SK-N-SH (cell line): Measurements from ENCODE around the gene SOAT2. TPM values are rescaled to one million over a fixed set of nuclear protein-coding genes. Genes with fewer than 3 reads are reported as not detected.

Experiments
- CTCF ChIA-PET: fragments of 300-600, 350-600 bp; formaldehyde crosslinking; extraction: SDS; loops from one replicate; lab custom pipeline; 2021; lab: Yijun Ruan, JAX
- POLR2A ChIA-PET: fragments of 350-600 bp; sonication (Branson Sonifier 250); formaldehyde crosslinking; extraction: SDS; loops from one replicate; lab custom pipeline; 2020; ENCODE audit warnings: antibody characterized with exemption, inconsistent platforms; lab: Yijun Ruan, JAX
- DNase-seq: peaks from one replicate; pipeline ENCODE4 v3.0.0; 2012
- H2AFZ ChIP-seq: fragments of 200-600 bp; sonication (generic); 2 replicates; pipeline ENCODE4 v1.8.1; 2016; ENCODE audit warnings: antibody characterized with exemption, mild to moderate bottlenecking, low read depth
- H3F3A ChIP-seq: fragments of 200-600 bp; sonication (generic); replicated peaks from 2 replicates; pipeline ENCODE3; 2016; ENCODE audit warnings: antibody characterized with exemption, mild to moderate bottlenecking; ENCODE audit not compliant: insufficient read depth
- H3K27ac ChIP-seq, 2 experiments: fragments of 200-500 bp in 1 of 2; fragments of 200-600 bp in 1 of 2; sonication (Bioruptor generic) in 1 of 2; sonication (generic), shearing (Covaris generic) in 1 of 2; 2 replicates each; pipeline versions ENCODE4 v1.5.1 to v1.6.1; 2014 to 2016; ENCODE audit warnings: low read depth in 2 of 2, inconsistent platforms in 1 of 2, low read length in 1 of 2, mild to moderate bottlenecking in 1 of 2, mixed read lengths in 1 of 2
- H3K27me3 ChIP-seq: fragments of 200-600 bp; sonication (generic), shearing (Covaris generic); 2 replicates; pipeline ENCODE4 v1.6.1; 2016; ENCODE audit warnings: mixed run types; ENCODE audit not compliant: insufficient read depth
- H3K36me3 ChIP-seq, 2 experiments: fragments of 200-500 bp in 1 of 2; fragments of 200-600 bp in 1 of 2; sonication (Bioruptor generic) in 1 of 2; sonication (generic) in 1 of 2; replicated peaks in 1 of 2; 2 replicates each; pipeline versions ENCODE3 to v1.5.1; 2014 to 2016; ENCODE audit warnings: low read length in 1 of 2, mild to moderate bottlenecking in 1 of 2; ENCODE audit not compliant: insufficient read depth in 2 of 2, control insufficient read depth in 1 of 2
- H3K4me1 ChIP-seq, 2 experiments: fragments of 200-500 bp in 1 of 2; fragments of 200-600 bp in 1 of 2; sonication (Bioruptor generic) in 1 of 2; sonication (generic), shearing (Covaris generic) in 1 of 2; 2 replicates each; pipeline versions ENCODE4 v1.5.1 to v1.6.1; 2014 to 2016; ENCODE audit warnings: low read depth in 1 of 2, low read length in 1 of 2, mixed run types in 1 of 2; ENCODE audit not compliant: insufficient read depth in 2 of 2, control insufficient read depth in 1 of 2
- H3K4me2 ChIP-seq: fragments of 200-600 bp; sonication (generic), shearing (Covaris generic); 2 replicates; pipeline ENCODE4 v1.6.1; 2017; ENCODE audit warnings: mixed run types
- H3K4me3 ChIP-seq, 2 experiments: fragments of 200-500 bp in 1 of 2; fragments of 200-600 bp in 1 of 2; sonication (Bioruptor generic) in 1 of 2; sonication (generic), shearing (Covaris generic) in 1 of 2; 2 replicates each; pipeline versions ENCODE4 v1.5.1 to v1.8.1; 2014 to 2016; ENCODE audit warnings: low read depth in 2 of 2, inconsistent platforms in 1 of 2, low read length in 1 of 2, mild to moderate bottlenecking in 1 of 2, mixed read lengths in 1 of 2, moderate library complexity in 1 of 2
- H3K79me2 ChIP-seq: fragments of 200-600 bp; sonication (generic); 2 replicates; pipeline ENCODE4 v1.8.1; 2017; ENCODE audit warnings: mild to moderate bottlenecking; ENCODE audit not compliant: insufficient read depth
- H3K9ac ChIP-seq: fragments of 200-600 bp; sonication (generic); 2 replicates; pipeline ENCODE4 v1.6.1; 2017; ENCODE audit warnings: mixed run types
- H3K9me2 ChIP-seq: fragments of 200-600 bp; sonication (generic); 2 replicates; pipeline ENCODE4 v1.6.1; 2017; ENCODE audit warnings: mixed run types
- H3K9me3 ChIP-seq: fragments of 200-600 bp; sonication (generic); 2 replicates; pipeline ENCODE4 v1.6.1; 2017; ENCODE audit warnings: mixed run types, mild to moderate bottlenecking, moderate library complexity
- H4K20me1 ChIP-seq: fragments of 200-600 bp; sonication (generic); 2 replicates; pipeline ENCODE4 v1.6.1; 2017; ENCODE audit warnings: mild to moderate bottlenecking, mixed run types; ENCODE audit not compliant: insufficient read depth
- CHD2 ChIP-seq: fragments of 150-350 bp; IDR thresholded peaks from 2 replicates; pipeline ENCODE4 v1.6.1; 2018; ENCODE audit warnings: low read length; ENCODE audit not compliant: partially characterized antibody
- CTCF ChIP-seq: fragments of 200-600 bp; sonication (generic); IDR thresholded peaks from 2 replicates; pipeline ENCODE4 v1.6.1; 2017; ENCODE audit warnings: antibody characterized with exemption, mild to moderate bottlenecking, moderate library complexity
- ELF1 ChIP-seq: IDR thresholded peaks from 2 replicates; pipeline ENCODE4 v1.4.0; 2012
- EZH2phosphoT487 ChIP-seq: fragments of 200-600 bp; sonication (generic); IDR thresholded peaks from 2 replicates; pipeline ENCODE4 v1.6.1; 2017; ENCODE audit warnings: low read depth, mixed run types, mild to moderate bottlenecking, antibody characterized with exemption, moderate library complexity, borderline replicate concordance
- FOXJ3 ChIP-seq: sonication (generic); formaldehyde crosslinking; IDR thresholded peaks from 2 replicates; pipeline ENCODE4 v1.5.1; 2020; ENCODE audit warnings: mild to moderate bottlenecking, missing genetic modification reagents
- JUND ChIP-seq: IDR thresholded peaks from 2 replicates; pipeline ENCODE4 v1.4.0; 2012
- MEF2A ChIP-seq: IDR thresholded peaks from 2 replicates; pipeline ENCODE4 v1.4.0; 2012; ENCODE audit warnings: low read depth, borderline replicate concordance
- NFIC ChIP-seq: IDR thresholded peaks from 2 replicates; pipeline ENCODE4 v1.4.0; 2012; ENCODE audit warnings: borderline replicate concordance
- PBX3 ChIP-seq: IDR thresholded peaks from 2 replicates; pipeline ENCODE4; 2012
- POLR2AphosphoS5 ChIP-seq: IDR thresholded peaks from 2 replicates; pipeline ENCODE4 v1.6.1; 2012; ENCODE audit warnings: low read depth, low read length
- RAD21 ChIP-seq: IDR thresholded peaks from 2 replicates; pipeline ENCODE4 v1.6.1; 2012; ENCODE audit warnings: mild to moderate bottlenecking, low read length
- RCOR1 ChIP-seq: fragments of 150-350 bp; IDR thresholded peaks from 2 replicates; pipeline ENCODE4 v1.6.1; 2017; ENCODE audit warnings: antibody characterized with exemption, low read length
- RFX5 ChIP-seq: IDR thresholded peaks from 2 replicates; pipeline ENCODE4 v1.6.1; 2012; ENCODE audit warnings: mild to moderate bottlenecking, improper control_type of control experiment, low read length
- TCF12 ChIP-seq: IDR thresholded peaks from 2 replicates; pipeline ENCODE4 v1.4.0; 2012
- TEAD4 ChIP-seq: IDR thresholded peaks from 2 replicates; pipeline ENCODE4 v1.4.0; 2012; ENCODE audit warnings: mild to moderate bottlenecking, borderline replicate concordance; ENCODE audit not compliant: insufficient read depth
- USF2 ChIP-seq: fragments of 150-350 bp; IDR thresholded peaks from 2 replicates; pipeline ENCODE4 v1.6.1; 2017; ENCODE audit warnings: antibody characterized with exemption, low read length, low read depth, borderline replicate concordance
- WGBS: methylation state at CpG from one replicate; pipeline ENCODE4 v1.1.6; 2017; ENCODE audit warnings: low lambda C conversion rate; 5-methylcytosine and 5-hydroxymethylcytosine counted together
- polyA plus RNA-seq, 3 experiments: library from polyadenylated mRNA; depleted of rRNA; stranded (reverse); fragments of >200 nt; gene quantifications; 2 replicates each; pipeline ENCODE4 v1.2.3, GENCODE V29; 2012
- TF ChIP-seq, protein P1 (sequence below): IDR thresholded peaks from 2 replicates; pipeline ENCODE4 v1.4.0; 2012; ENCODE audit warnings: low read depth, borderline replicate concordance
- TF ChIP-seq, protein P2 (sequence below): IDR thresholded peaks from 2 replicates; pipeline ENCODE4 v1.4.0; 2012; ENCODE audit warnings: low read depth, borderline replicate concordance
- TF ChIP-seq, protein P3 (sequence below): fragments of 150-350 bp; IDR thresholded peaks from 2 replicates; pipeline ENCODE4 v1.6.1; 2016; ENCODE audit warnings: mild to moderate bottlenecking, low read depth, low read length
- TF ChIP-seq, protein P4 (sequence below): IDR thresholded peaks from 2 replicates; pipeline ENCODE4 v1.4.0; 2012; ENCODE audit warnings: low read depth

Gene SOAT2
- polyA plus RNA-seq, 1 of the 3 experiments (the other 2 are of a cell fraction), result 0.18 TPM

DNA sequence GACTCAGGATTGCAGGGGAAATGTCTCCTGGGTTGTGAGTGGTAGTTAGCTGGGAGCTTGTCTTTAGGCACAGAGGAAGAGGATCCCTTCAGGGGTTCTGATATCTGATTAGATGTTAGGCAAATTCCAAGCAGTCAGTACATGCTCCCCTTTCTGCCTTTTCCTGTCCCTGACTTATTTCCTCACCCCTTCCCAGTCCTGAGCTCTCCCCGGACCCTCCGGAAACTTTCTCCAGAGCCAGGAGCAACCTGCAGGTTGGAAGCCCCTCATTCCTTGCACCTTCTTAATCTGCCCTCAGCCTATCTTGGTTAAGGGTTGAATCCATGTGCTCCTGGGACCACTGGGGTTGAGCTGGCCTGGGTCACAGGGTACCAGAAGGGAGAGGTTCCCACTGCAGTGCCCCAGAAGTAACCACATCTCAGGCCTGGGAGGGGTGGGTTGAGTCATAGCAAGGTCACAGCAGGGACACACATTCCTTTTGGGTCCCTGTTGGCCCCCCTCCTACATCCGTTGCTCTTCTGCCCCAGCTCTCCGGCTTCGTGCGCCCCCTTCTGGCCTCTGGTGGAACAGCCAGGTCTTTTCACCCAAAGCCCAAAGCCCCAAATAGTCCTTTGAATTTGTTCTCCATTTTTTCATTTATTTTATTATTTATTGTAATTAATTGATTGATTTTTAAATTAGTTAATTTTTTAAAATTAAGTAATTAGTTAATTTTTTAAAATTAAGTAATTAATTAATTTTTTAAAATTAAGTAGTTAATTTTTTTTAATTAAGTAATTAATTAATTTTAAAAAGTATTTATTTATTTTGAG lies 4.0 kb upstream of the SOAT2 start (continued):
- peak; percentile 74 for TF ChIP-seq TCF12
- no peak for TF ChIP-seq EZH2phosphoT487
- no peak for TF ChIP-seq MEF2A
- TF ChIP-seq CHD2, result no peak
- TF ChIP-seq RFX5, result no peak
- TF ChIP-seq, protein P1, sequence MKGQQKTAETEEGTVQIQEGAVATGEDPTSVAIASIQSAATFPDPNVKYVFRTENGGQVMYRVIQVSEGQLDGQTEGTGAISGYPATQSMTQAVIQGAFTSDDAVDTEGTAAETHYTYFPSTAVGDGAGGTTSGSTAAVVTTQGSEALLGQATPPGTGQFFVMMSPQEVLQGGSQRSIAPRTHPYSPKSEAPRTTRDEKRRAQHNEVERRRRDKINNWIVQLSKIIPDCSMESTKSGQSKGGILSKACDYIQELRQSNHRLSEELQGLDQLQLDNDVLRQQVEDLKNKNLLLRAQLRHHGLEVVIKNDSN, result no peak
- TF ChIP-seq CTCF, result peak; percentile 90
- peak; percentile 38; the same call in 1 of the 2 replicates for TF ChIP-seq POLR2AphosphoS5
- no peak for TF ChIP-seq RCOR1
- TF ChIP-seq NFIC, result peak; percentile 71

DNA sequence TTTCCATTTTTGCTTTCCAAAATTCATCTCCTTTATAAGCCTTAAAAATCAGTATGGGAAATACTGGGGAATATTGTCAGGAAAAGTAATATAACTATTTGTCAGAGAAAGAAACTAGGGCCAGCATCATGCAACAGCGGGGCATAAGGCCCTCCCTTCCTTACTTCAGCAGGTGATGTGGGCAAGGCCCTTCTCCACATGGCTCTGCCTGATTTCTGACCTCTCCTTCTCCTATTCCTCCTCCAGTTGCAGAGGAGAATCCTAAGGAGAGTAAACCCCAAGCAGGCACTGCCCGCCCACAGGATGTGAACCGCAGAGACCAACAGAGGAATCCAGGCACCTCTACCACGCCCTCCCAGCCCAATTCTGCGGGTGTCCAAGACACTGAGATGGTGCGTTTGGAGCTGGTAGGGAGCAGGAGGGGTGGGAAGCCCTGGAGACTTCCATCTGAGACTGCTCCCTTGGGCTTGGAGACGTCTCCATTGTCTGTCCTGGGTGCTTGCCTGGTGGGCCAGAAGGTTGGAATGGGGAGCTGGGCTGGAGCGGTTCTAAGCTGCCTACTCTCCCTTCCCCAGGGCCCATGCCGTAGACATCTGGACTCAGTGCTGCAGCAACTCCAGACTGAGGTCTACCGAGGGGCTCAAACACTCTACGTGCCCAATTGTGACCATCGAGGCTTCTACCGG lies 2.7 kb upstream of the SOAT2 start:
- no peaks in the 10 kb centered on the region for H3K9me2 ChIP-seq
- H3K27me3 ChIP-seq, result no peaks in the 10 kb centered on the region
- POLR2A ChIA-PET, result no interaction called here
- TF ChIP-seq ELF1, result no peak
- no peak for TF ChIP-seq MEF2A
- no peak for TF ChIP-seq USF2
- TF ChIP-seq RAD21, result no peak
- TF ChIP-seq, protein P2, sequence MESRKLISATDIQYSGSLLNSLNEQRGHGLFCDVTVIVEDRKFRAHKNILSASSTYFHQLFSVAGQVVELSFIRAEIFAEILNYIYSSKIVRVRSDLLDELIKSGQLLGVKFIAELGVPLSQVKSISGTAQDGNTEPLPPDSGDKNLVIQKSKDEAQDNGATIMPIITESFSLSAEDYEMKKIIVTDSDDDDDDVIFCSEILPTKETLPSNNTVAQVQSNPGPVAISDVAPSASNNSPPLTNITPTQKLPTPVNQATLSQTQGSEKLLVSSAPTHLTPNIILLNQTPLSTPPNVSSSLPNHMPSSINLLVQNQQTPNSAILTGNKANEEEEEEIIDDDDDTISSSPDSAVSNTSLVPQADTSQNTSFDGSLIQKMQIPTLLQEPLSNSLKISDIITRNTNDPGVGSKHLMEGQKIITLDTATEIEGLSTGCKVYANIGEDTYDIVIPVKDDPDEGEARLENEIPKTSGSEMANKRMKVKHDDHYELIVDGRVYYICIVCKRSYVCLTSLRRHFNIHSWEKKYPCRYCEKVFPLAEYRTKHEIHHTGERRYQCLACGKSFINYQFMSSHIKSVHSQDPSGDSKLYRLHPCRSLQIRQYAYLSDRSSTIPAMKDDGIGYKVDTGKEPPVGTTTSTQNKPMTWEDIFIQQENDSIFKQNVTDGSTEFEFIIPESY, result no peak
- TF ChIP-seq, protein P3, sequence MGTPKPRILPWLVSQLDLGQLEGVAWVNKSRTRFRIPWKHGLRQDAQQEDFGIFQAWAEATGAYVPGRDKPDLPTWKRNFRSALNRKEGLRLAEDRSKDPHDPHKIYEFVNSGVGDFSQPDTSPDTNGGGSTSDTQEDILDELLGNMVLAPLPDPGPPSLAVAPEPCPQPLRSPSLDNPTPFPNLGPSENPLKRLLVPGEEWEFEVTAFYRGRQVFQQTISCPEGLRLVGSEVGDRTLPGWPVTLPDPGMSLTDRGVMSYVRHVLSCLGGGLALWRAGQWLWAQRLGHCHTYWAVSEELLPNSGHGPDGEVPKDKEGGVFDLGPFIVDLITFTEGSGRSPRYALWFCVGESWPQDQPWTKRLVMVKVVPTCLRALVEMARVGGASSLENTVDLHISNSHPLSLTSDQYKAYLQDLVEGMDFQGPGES, result no peak
- no peak for TF ChIP-seq FOXJ3 (CRISPR knock-in tag)
- TF ChIP-seq PBX3, result no peak
- no peak for TF ChIP-seq TEAD4
- no peak for TF ChIP-seq JUND
- TF ChIP-seq, protein P4, sequence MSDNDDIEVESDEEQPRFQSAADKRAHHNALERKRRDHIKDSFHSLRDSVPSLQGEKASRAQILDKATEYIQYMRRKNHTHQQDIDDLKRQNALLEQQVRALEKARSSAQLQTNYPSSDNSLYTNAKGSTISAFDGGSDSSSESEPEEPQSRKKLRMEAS, result no peak
- peaks cover 8% of the 10 kb centered on the region in 2 experiments for H3K36me3 ChIP-seq
- 87% methylated on average over 12 of the region's 13 CpGs for WGBS
- H3F3A ChIP-seq, result peaks cover 30% of the 10 kb centered on the region
- CTCF ChIA-PET, result interaction anchor here (0.6 to 7.6 kb wide), 18 partner anchors 8 to 167 kb away, joined by 3 to 385 read pairs (median 6); partner anchors contain the start of genes ESPL1, SPRYD3 and TNS2
- peaks cover 10 to 21% of the 10 kb centered on the region in 2 experiments; a peak in 2 of 4 replicates for H3K4me1 ChIP-seq
- H3K4me2 ChIP-seq, result 0 out of 2 replicates have a peak overlapping the region, but pooled peaks have one; percentile 33
- H4K20me1 ChIP-seq, result no peaks in the 10 kb centered on the region
- no peak overlapping the region for H3K9ac ChIP-seq
- H3K27ac ChIP-seq, result no peak overlapping the region
- H2AFZ ChIP-seq, result no peak overlapping the region
- no peaks in the 10 kb centered on the region for H3K9me3 ChIP-seq
- H3K4me3 ChIP-seq, result no peak overlapping the region
- peaks cover 10% of the 10 kb centered on the region; the same call in 1 of the 2 replicates for H3K79me2 ChIP-seq
- no peak for DNase-seq
